Measurements from ENCODE around the gene RNF217. TPM values are rescaled to one million over a fixed set of nuclear protein-coding genes. Genes with fewer than 3 reads are reported as not detected.

Gene RNF217
- total RNA-seq, 1 experiment from 2014 or later: 42.3 TPM

GRCh38 chr6:125075741-125076481 is 113.7 kb downstream of the RNF217 start:
- no peaks in the 10 kb centered on the region for H3K9me3 ChIP-seq (ENCODE audit: insufficient read depth, low read depth)
- no peak overlapping the region for H3K4me3 ChIP-seq
- H3K27me3 ChIP-seq (ENCODE audit: insufficient read depth, low read depth): no peaks in the 10 kb centered on the region
- ChIA-PET POLR2A (ENCODE audit: unreplicated experiment) (no interaction called here), CTCF (no interaction called here)
- H3K4me2 ChIP-seq: no peak overlapping the region
- no peak overlapping the region for H3K27ac ChIP-seq
- H3K79me2 ChIP-seq (ENCODE audit: low read depth): no peaks in the 10 kb centered on the region
- intact Hi-C loops (cut with micrococcal nuclease; ENCODE audit: unreplicated experiment): no loop called here
- no peaks in the 10 kb centered on the region for H3F3A ChIP-seq (ENCODE audit: insufficient read depth, low read depth)
- no TSS peak for BruUV-seq (replicated peaks)
- peaks cover 2% of the 10 kb centered on the region; the same call in 1 of the 2 replicates for H3K9me2 ChIP-seq (ENCODE audit: insufficient read depth)
- no peak for TF ChIP-seq EZH2 (IDR thresholded peaks at IDR 0.05; ENCODE audit: low read depth)
- TF ChIP-seq, protein P1, sequence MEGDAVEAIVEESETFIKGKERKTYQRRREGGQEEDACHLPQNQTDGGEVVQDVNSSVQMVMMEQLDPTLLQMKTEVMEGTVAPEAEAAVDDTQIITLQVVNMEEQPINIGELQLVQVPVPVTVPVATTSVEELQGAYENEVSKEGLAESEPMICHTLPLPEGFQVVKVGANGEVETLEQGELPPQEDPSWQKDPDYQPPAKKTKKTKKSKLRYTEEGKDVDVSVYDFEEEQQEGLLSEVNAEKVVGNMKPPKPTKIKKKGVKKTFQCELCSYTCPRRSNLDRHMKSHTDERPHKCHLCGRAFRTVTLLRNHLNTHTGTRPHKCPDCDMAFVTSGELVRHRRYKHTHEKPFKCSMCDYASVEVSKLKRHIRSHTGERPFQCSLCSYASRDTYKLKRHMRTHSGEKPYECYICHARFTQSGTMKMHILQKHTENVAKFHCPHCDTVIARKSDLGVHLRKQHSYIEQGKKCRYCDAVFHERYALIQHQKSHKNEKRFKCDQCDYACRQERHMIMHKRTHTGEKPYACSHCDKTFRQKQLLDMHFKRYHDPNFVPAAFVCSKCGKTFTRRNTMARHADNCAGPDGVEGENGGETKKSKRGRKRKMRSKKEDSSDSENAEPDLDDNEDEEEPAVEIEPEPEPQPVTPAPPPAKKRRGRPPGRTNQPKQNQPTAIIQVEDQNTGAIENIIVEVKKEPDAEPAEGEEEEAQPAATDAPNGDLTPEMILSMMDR (conservative IDR thresholded peaks at IDR 0.05): no peak
- peaks cover 19% of the 10 kb centered on the region; the same call in 1 of the 2 replicates for H3K36me3 ChIP-seq (ENCODE audit: low read depth)
- H3K4me1 ChIP-seq (replicated peaks; ENCODE audit: insufficient read depth): no peaks in the 10 kb centered on the region
- DNase-seq: no peak
- no peaks in the 10 kb centered on the region for H4K20me1 ChIP-seq (ENCODE audit: insufficient read depth)
- no peak overlapping the region for H2AFZ ChIP-seq

- H3K36me3 ChIP-seq (ENCODE audit: low read depth): peaks cover 19% of the 10 kb centered on the region; the same call in 1 of the 2 replicates
- no peaks in the 10 kb centered on the region for H3K79me2 ChIP-seq (ENCODE audit: low read depth)
These were observed 114.2 kb downstream of the RNF217 start for GRCh38 chr6:125076482-125076742.

DNA sequence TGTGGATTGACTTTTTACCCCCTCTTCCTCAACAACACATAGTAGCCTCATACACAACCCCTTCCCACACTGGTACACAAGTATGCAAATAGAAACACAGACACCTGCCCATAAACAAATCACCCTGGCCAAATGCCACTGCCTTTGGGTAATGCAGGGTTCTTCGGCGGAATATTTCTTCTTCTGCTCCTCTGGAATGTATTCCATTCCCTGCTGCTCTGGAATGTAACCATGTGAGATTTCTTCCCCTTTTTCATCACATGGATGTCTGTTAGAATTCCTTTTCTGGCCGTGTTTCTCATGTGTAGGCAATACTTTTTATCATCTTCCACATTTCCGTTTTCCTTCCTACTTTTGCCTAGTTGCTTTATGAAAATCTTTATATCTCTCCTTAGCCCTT is 115.2 kb downstream of the RNF217 start:
- Histone ChIP-seq H4K20me1 (ENCODE audit: insufficient read depth) (no peaks in the 10 kb centered on the region), H3F3A (ENCODE audit: insufficient read depth, low read depth) (peaks cover 3% of the 10 kb centered on the region; the same call in 1 of the 2 replicates), H2AFZ (no peak overlapping the region), H3K4me1 (replicated peaks; ENCODE audit: insufficient read depth) (no peaks in the 10 kb centered on the region), H3K36me3 (ENCODE audit: low read depth) (peaks cover 17% of the 10 kb centered on the region; the same call in 1 of the 2 replicates), H3K27me3 (ENCODE audit: insufficient read depth, low read depth) (no peaks in the 10 kb centered on the region), H3K27ac (no peak overlapping the region), H3K4me3 (no peak overlapping the region), H3K4me2 (no peak overlapping the region), H3K79me2 (ENCODE audit: low read depth) (no peaks in the 10 kb centered on the region), H3K9me3 (ENCODE audit: insufficient read depth, low read depth) (no peaks in the 10 kb centered on the region), H3K9me2 (ENCODE audit: insufficient read depth) (no peaks in the 10 kb centered on the region)
- TF ChIP-seq EZH2 (IDR thresholded peaks at IDR 0.05; ENCODE audit: low read depth): no peak
- TF ChIP-seq, protein P1 (conservative IDR thresholded peaks at IDR 0.05): no peak
- no TSS peak for BruUV-seq (replicated peaks)
- ChIA-PET CTCF (no interaction called here), POLR2A (ENCODE audit: unreplicated experiment) (no interaction called here)
- intact Hi-C loops (cut with micrococcal nuclease; ENCODE audit: unreplicated experiment): no loop called here
- DNase-seq: no peak

More at GRCh38 chr6:125076482-125076742, 114.2 kb downstream of the RNF217 start:
- H3K27ac ChIP-seq: no peak overlapping the region
- no peak overlapping the region for H2AFZ ChIP-seq
- no peak overlapping the region for H3K4me3 ChIP-seq
- BruUV-seq (replicated peaks): no TSS peak
- H3K27me3 ChIP-seq (ENCODE audit: insufficient read depth, low read depth): no peaks in the 10 kb centered on the region
- no peak overlapping the region for H3K4me2 ChIP-seq
- ChIA-PET POLR2A (ENCODE audit: unreplicated experiment) (no interaction called here), CTCF (no interaction called here)
- no peaks in the 10 kb centered on the region for H3K9me2 ChIP-seq (ENCODE audit: insufficient read depth)
- DNase-seq: no peak
- no peak for TF ChIP-seq EZH2 (IDR thresholded peaks at IDR 0.05; ENCODE audit: low read depth)
- TF ChIP-seq, protein P1 (conservative IDR thresholded peaks at IDR 0.05): no peak
- H3F3A ChIP-seq (ENCODE audit: insufficient read depth, low read depth): peaks cover 3% of the 10 kb centered on the region; the same call in 1 of the 2 replicates
- no peaks in the 10 kb centered on the region for H3K4me1 ChIP-seq (replicated peaks; ENCODE audit: insufficient read depth)
- H4K20me1 ChIP-seq (ENCODE audit: insufficient read depth): no peaks in the 10 kb centered on the region
- intact Hi-C loops (cut with micrococcal nuclease; ENCODE audit: unreplicated experiment): no loop called here
- no peaks in the 10 kb centered on the region for H3K9me3 ChIP-seq (ENCODE audit: insufficient read depth, low read depth)

Measured in PC-9 (cell line).